ENCODE measurements around the gene WDHD1.
"Not testable (repeated sequence)": the region's sequence is repeated elsewhere in the genome, so short reads cannot be mapped to it uniquely, and the experiment has no call there.

Gene WDHD1

GRCh38 chr14:55026793-55027561 lies at the start of gene WDHD1, which contains the start of gene SOCS4:
WDHD1 (minus strand) TSS chr14:55027099; CDS start chr14:55026787, 312 bp downstream.
SOCS4 (plus strand) TSS chr14:55027236; CDS start chr14:55043042, 15,806 bp downstream.
- DNase-seq = peak; percentile 82

GRCh38 chr14:55075628-55076175 lies 48.8 kb upstream of the WDHD1 start:
- no peak for DNase-seq

DNA sequence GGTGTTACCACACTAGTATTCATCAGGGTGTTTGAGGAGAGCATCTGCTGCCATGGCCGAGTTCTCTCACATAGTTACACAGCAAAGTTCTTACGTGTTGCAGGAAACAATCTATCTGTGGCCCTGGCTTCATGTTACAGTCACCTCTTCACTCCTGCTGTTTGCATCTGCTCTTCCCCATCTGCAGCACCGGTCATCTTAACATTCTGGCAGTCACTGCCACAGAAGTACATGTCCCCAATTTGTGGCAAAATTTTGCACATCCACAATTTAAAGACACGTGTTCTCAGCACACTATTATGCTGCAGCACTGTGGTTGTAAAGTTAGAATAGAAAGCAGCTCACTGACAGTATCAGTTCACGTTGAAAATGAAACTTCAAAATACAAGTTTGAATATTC lies 47.8 kb upstream of the WDHD1 start:
- no peak for DNase-seq

DNA sequence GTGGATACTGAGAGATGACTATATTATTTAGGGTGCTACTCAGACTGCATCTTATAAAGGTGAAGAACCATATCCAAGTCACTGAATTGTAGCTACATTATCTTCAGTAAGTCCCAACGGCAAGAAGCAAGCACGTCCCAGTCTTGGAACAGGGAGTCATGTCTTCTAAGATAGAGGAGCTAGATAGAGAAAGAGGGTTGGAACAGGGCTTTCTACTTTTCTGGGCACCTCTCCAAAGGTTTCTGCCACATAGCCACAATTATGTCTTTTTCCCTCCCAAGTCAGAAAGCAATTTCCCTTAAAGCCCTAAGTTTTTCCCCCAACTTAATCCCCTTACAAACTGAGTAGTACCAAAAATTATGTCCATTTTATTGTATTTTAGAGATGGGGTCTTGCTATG lies 47.0 kb upstream of the WDHD1 start:
- no peak for DNase-seq

GRCh38 chr14:55071870-55072640 lies 45.2 kb upstream of the WDHD1 start:
- DNase-seq = no peak

DNA sequence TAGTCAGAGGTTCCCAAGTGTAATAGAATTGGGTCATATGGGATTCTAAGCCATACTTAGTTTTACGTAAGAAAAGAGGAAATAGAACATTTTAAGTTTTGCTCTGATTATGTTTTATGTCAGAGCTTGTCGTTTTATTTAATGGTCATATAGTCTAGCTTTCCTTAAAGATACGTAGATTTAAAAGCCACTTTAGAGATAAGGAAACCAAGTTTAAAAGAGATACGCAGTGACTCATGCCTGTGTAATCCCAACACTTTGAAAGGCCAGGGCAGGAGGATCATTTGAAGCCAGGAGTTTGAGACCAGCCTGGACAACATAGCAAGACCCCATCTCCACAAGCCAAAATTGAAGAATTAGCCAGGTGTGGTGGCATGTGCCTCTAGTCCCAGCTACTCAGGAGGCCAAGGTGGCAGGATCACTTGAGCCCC lies 44.1 kb upstream of the WDHD1 start:
- DNase-seq = no peak

- no peak for DNase-seq
These were observed 39.3 kb upstream of the WDHD1 start for GRCh38 chr14:55066223-55066622.

DNA sequence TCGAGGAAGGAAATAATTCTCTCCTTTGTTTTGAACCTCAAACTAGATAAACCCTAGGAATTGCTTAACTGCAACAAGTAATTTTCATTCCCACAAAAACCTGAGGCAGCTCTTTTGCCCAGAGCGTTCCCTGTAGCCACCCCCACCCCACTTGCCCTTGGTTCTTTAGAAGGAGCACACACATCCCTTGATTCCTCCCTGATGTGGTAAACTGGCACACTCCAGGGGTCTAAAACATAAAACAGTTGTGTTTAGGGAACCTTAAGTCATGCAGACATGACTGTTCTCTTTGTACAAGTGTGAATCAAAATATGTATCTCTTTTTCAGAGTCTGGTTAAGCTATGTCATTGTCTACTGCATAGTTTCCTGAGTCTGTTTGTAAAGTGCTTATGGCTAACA lies 38.5 kb upstream of the WDHD1 start:
- no peak for DNase-seq

GRCh38 chr14:55064896-55065295 lies 38.0 kb upstream of the WDHD1 start:
- DNase-seq = not testable (repeated sequence)

DNA sequence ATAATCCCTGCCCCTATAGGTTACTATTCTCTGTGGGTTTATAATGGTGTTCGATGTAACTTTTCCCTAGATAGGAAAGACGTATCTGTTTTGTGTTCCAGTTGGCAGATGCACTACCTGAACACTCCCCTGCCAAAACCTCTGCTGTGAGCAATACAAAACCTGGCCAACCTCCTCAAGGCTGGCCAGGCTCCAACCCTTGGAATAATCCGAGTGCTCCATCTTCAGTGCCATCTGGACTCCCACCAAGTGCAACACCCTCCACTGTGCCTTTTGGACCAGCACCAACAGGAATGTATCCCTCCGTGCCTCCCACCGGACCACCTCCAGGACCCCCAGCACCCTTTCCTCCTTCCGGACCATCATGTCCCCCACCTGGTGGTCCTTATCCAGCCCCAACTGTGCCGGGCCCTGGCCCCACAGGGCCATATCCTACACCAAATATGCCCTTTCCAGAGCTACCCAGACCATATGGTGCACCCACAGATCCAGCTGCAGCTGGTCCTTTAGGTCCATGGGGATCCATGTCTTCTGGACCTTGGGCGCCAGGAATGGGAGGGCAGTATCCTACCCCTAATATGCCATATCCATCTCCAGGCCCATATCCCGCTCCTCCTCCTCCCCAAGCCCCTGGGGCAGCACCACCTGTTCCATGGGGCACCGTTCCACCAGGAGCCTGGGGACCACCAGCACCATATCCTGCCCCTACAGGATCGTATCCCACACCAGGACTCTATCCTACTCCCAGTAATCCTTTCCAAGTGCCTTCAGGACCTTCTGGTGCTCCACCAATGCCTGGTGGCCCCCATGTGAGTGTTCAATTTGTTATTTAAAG lies 35.8 kb upstream of the WDHD1 start:
- DNase-seq = no peak

GRCh38 chr14:55059333-55059732 lies 32.4 kb upstream of the WDHD1 start:
- DNase-seq = no peak

GRCh38 chr14:55057919-55058318 lies 31.0 kb upstream of the WDHD1 start:
- DNase-seq = no peak

DNA sequence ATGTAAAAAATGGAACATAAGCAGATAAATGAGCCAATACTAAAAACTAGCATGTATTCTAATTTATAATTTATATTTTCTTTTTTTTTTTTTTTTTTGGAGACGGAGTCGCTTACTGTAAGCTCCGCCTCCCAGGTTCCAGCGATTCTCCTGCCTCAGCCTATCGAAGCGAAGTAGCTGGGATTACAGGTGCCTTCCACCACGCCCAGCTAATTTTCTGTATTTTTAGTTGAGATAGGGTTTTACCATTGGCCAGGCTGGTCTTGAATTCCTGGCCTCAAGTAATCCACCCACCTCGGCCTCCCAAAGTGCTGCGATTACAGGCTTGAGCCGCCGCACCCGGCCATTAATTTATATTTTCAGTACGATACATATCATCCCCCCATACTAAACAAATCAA lies 27.2 kb upstream of the WDHD1 start:
- DNase-seq = no peak

GRCh38 chr14:55053500-55053899 lies 26.6 kb upstream of the WDHD1 start:
- DNase-seq = no peak

- no peak for DNase-seq
These were observed 26.1 kb upstream of the WDHD1 start for GRCh38 chr14:55053018-55053417.

GRCh38 chr14:55052269-55052930 lies 25.5 kb upstream of the WDHD1 start:
- no peak for DNase-seq

GRCh38 chr14:55051423-55052268 lies 24.7 kb upstream of the WDHD1 start, which contains the start of gene MAPK1IP1L:
MAPK1IP1L (plus strand) TSS chr14:55051647; CDS start chr14:55061684, 10,037 bp downstream.
- peak; percentile 88 for DNase-seq

DNA sequence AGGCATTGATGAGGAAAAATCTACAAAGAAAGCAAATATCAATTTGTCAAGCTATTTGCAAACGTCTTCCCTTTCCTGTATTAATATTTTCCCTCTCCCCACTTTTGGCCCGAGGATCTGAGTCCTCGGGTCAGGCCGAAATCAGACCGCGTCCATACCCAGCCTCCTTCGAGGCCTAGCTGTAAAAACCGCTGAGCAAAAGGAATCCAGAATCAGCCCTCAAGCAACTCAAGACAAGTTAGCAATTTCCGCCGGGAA lies 24.2 kb upstream of the WDHD1 start:
- no peak for DNase-seq

DNA sequence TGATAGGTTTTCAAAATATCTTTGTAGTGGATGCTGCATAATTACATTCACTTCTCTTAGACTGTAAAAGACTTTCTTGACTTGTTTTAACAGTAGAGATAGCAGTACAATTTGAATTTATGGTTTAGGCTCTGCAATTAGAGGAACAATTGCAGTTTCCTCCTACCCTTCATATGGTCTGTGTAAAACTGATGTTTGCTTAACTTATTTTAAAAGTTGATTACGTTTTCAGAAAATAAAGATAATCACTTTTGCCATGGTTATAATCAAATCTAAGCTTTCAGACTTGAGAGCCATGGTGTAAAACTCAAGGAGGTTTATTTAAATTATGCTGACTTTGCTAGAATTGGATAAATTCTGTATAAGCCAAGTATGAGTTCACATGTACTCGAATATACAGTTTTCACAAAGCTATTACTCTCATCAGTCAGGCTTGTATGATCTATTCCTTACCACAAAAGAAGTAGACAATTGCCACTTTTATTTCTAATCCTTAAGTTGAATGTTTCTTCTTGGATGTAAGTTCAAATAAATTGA lies 22.1 kb upstream of the WDHD1 start:
- no peak for DNase-seq

DNA sequence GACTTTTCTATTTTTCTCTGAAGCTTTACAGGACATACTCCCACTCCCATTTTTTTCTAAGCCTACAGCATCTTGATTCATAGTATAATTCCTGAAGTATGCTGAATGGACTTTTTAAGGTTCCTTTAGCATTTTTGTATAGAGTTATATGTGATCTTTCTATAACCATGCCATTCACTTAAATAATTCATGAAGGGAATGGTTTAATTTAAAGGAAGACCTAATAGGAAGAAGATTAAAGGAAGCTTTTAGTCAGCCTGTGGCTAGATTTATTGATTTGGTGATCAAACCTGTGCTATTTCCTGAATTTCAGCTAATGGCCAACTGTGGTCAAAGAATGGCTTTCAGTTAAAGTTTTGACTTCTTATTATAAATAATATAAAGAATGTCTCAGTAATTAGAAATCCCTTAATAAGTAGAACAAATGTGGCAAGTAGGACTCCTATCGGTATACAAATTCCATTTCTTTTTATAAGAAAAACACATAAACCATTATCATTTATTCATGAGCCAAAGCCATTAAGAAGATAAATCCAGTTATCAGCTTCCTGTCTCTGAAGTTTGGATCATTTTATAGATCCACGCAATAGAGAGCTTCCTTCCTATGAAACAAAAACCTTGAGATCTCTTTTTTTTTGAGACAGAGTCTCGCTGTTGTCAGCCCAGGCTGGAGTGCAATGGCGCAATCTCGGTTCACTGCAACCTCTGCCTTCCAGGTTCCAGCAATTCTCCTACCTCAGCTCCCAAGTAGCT lies 20.6 kb upstream of the WDHD1 start:
- DNase-seq = no peak

GRCh38 chr14:55045087-55045486 lies 18.2 kb upstream of the WDHD1 start:
- no peak for DNase-seq
